NOMO-1 treated with DMSO at 0.1 percent for 48 hours (cell line): ENCODE data around the gene ADAMTS17.

Source experiments
- DNase-seq: peaks from one replicate; lab custom pipeline; 2025; ENCODE audit not compliant: unreplicated experiment; lab: John Stamatoyannopoulos, UW

The ADAMTS17 gene

DNA sequence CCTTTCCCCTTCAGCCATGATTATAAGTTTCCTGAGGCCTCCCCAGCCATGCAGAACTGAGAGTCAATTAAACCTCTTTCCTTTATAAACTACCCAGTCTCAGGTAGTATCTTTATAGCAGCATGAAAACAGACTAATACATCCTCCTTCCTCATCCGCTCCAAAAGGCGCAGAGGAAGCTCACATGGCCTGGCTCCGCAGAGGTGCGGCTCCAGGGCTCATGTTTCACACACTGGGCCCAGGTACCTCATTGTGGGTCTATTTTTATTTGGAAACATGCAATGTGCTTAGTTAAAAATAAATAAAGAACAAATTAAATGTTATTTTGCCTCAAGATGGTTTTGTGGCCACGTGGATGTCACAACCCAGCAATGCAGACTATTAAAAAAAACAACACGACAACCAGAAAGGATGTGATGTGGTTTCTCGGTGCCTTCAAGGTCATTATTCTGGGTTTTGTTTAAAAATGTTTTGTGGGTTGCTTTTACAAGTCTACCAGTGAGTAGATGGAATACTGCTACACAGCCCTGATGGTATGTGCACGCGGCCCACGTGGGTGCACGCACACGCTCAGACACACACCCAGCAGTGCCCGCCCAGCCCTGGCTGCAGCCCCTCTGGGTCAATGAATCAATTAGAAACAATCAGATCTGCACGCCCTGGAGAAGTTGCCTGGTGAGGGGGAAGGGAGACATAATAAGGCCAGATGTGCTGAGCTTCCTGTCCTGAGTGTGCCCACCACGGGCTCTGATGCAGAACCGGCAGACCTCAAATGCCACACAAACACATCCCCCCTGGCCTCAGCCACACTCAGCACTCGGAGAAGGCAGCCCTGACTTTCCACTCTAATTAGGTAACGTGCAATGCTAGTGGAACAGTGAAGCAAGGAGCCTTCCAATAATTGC, 140.1 kb downstream of the ADAMTS17 start:
- peak; percentile 15 for DNase-seq

DNA sequence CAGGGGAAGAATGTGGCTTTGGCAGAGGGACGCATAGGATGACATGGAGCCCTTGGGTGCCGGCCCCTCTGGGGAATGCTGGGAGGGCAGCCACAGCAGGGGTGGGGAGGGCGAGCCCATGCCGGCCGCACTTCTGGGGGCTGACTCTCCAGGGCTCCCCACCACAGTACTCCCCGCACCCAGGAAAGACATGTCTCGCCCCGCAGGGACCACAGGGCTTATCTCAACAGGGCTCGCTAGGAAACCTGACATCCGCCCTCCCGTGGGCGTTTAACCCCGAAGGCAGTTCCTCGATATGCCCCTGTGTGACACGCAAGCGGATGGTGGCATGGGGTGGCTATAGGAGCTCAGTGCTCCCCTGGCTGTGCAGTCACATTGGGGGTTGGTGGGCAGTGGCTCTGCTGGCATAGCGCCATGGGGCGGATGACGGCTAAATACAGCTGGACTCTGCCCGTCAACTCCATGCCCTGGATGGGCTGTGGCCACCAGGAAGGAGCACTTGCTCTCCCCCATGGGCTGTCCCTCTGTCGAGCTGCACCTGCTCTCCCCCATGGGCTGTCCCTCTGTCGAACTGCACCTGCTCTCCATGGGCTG, 141.4 kb downstream of the ADAMTS17 start:
- no peak for DNase-seq

DNA sequence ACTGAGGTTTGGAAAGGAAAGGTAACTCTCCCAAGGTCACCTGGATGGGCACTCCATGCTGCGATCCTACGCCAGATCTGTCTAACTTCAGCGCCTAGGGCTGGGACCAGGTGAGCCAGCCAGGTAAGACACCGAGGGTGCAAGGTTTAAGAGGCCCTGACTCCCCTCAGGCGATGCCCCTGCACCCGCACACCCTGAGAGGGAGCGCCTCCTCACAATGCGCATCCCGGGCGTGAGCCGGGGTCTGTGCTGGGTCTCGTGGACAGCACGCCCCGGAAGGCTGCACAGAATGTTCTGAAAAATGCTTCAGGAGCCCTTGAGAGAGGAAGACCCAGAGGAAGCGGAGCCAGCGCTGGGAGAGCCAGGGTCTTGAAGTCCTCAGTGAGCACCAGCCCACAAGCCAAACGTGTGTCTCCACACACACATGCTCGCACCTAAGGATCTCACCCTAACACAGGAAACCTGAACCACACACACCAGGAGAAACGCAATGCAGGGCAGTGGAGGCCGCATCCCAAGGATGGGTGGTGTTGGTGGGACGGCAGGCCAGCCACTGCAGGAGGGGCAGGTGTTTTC, 142.0 kb downstream of the ADAMTS17 start:
- DNase-seq: no peak

DNA sequence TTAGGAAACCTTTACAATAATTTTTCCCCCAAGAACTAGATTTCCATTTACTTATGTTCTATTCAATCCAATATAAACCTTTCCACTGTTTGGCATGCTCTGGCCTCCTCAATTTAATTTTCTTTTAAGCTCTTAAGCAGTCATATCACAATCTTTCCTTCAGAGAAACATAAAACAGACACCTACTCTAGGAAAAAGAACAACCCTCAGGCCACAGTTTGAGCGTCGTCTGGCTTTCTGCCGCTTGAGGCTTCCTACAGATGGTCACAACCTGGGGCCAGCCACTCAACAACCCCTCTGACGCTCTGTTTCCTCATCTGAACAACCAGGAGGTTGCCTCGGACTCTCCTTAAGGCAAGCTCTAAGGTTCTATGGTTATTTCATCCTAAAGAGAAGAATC, 143.3 kb downstream of the ADAMTS17 start:
- DNase-seq: no peak

DNA sequence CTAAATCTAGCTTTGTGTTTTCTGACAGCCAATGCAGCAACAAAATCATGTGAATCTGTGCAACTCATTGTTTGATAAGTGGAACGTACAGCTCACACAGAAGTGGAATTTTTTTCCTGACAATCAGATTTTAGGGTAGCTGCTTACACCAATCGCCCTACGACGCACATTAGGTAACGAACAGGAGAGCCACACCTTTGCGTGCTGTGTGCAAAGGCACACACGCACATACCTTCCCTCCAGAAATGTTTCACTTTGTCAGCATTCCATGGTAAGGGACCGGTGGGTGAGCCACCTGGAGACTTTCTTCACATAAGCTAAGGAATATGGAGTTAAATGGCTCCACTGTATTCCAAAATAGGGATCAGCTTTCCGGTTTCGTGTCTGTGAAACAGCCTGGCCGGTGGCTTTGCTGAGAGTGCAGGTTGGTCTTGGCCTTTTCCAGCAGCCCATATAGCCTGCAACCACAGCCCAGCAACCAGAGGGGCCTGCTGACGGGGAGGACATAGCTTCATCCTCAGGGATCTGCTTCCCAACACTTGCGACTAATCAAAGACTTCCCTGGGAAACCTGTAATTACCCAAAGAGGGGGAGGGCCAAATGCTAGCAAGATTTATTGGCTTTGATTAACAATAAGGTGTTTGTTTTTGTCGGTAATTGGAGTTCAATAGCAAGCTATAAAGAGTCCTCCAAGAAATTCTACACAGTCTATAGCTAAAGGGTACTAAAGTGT, 145.3 kb downstream of the ADAMTS17 start:
- DNase-seq: no peak

DNA sequence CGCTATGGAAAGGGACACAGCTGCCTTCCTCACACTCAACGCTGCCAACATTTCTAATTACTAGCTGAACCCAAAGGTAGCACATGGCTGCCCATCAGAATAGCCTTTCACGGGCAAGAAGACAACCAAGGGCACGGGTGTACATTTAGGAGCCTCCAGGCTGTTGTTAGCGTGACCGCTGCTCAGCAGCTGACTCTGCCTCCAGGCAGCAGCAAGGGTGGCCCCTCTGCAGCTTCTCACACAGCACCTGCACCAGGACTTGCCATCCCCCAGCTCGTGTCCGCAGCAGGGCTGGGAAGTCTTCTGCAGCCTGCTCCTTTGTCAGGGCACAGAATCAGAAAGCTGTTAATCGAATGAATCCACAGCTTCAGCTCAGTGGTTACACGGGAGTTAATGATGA, 146.8 kb downstream of the ADAMTS17 start:
- DNase-seq: no peak

DNA sequence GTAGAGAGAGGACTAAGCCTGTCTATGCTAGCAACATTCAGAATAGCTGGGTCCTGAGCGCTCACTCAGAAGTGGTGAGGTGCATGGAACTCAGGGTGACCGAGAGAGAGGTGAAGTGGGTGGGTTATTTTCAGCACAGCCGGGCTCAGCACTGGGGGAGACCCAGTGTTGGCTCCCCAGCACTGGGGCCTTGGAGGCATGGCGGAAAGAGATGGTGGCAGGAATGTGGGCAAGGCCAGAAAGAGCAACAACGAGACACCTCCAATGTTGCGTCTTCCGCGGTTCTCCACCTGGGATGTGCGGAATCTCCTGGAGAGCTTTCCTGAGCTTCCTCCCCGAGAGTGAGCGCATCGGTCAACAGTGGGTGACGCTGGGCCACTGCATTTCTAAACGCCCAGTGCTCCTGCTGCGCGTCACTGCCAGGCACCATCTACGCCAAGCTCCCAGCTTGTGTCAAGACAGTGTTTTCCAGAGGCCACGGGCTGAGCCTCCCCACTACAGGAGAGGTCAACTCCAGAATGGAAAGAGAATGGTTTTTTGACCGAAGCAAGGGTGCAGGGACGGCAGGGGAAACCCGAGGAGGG, 148.4 kb downstream of the ADAMTS17 start:
- DNase-seq: no peak

DNA sequence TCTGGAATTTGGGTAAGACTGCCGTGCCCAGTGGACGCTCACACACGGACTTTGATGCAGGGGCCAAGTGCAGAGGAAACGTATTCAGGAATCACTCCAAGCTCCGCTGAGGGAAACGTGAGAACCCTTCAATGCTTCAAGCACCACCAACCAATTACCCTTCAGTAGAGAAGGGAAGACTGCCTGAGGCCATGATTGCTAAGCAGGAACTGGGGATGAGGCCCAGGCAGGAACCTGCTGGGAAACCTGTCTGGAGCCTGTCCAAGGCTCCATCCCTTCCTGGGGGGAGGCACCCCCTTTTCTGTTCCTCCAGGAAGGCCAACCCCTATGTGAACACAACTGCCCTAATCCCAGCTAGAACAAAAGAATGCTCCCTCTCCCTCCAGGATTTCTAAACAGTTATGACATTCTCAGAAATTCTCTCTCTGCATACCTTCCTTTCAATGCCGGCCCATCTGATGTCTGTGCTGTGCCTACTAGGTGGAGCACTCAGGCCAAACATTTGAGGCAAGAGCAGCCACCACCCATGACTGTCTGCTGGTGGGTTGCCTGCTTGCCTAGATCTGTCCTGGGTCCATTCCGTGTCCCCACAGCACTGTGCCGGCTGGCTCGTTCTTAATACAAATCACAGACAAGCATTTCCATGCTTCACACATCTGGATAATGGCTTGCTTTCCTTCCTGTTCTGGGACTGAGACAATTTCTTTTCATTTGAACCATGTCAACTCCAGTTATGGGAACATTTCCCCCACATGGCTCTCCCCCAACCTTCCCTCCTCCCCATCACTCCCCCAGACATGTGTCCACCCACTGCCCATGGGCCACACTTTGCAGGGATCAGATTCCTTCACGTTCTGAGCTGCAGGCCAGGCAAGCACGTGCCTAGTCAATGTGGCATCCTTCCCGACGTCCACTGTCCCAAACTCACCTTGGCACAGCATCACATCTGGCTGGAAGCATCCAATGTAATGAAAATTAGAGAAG, 149.4 kb downstream of the ADAMTS17 start:
- DNase-seq: no peak

DNA sequence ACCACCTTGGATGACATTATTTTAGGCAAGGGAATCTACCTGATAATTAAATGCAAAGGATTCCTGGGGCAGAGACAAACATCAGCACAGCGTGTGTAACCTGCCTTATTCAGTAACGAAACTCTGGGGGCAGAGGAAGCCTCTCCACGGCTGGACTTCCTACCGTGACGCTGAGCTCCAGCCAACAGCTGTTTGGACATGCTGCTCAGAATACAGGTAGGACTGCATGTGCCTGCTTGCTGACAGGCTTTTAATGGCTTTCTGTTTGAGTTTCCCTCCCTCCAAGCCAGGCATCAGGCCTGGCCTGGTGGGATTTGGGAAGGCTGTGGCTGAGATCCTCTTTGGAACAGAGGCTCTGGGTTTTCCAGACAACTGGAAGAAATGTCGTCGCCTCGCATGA, 150.6 kb downstream of the ADAMTS17 start:
- DNase-seq: no peak

DNA sequence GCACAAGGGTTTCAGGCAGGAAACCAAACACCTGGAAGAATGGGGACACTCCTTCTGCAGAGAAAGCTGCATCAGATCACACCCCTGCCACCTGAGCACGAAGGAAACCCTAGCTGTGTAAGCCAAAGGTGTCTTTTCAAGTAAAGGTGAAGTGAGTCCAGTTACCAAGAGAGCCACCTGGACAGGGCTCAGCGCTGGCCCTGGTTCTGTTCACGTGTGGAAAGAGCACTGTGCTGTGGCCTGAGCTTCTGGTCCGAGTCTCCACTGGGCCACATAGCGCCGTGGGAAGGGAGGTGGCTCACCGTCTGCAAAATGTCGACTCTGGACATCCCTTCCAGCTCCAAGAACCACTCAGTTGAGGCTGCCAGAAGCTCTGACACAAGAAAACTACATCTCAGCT, 151.1 kb downstream of the ADAMTS17 start:
- no peak for DNase-seq

DNA sequence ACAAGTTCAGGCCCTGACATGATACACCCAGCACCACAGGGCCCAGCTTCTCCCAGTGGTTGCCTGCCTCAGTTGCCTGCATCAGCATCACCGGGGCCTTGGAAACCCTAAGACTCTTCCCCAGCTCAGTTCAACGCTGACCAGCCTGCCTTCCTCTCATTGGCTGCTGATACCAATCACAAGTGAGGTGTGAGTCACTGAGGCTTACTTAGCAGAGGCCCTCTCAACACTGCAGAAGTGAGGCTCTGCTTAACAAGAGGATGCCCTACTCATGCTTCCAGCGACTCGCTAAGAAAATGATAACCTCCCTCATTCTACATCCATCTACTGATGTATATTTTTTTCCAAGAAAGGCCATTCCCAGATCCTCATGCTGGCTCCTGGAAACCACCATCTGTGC, 151.9 kb downstream of the ADAMTS17 start:
- no peak for DNase-seq

DNA sequence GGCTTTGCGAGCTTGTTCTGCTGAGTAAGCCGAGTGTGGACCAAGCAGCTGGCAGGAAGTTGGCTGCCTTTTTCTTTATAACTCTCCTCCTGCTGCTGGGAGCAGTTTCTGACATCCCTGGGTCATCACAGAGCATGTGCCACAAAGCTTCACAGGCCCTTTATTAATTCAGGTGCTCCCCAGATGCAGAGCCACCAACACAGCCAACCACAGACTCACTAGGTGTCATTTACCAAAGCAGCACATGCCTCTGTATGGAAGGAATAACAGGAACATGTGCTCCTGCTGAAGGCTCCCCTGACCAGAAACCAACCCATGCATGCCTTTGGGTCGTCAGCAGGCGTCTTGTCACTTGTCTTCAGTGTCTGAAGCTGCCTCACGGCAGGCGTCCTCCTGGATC, 152.5 kb downstream of the ADAMTS17 start:
- DNase-seq: no peak

DNA sequence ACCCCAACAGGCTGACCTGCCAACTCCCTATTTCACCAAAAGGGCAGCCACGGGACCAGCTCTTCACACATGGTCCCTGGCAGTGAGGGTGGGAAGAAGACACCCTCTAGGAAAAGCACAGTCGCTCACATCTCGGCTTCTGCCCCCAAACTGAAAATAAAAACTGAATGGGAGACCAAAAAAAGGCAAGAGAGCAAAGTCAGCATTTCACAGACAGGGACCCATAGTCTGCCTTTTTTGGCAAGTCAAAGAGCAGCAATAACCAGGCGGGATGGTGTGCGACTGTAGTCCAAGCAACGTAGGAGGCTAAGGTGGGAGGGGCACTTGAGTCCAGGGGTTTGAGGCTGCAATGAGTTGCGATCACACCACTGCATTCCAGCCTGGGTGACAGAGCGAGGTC, 154.1 kb downstream of the ADAMTS17 start:
- no peak for DNase-seq

DNA sequence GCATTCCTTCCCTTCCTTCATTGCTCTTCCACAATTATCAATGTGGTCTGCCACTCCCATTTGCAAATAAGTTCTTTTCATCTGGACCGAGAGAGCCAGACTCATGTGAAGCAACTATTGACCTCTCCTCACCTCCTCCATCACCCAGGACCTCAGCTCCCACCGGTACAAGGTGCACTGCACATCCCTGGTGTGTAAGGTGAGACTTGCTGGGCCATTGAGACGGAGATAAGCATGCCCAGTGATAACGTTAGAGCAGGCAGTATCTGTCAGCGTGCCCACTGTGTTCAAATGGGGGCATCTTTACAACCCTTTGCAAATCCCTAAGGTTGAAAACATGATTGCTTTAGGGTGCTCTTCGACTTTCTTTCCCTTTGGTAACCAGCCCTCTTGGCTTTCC, 154.8 kb downstream of the ADAMTS17 start:
- DNase-seq: no peak

DNA sequence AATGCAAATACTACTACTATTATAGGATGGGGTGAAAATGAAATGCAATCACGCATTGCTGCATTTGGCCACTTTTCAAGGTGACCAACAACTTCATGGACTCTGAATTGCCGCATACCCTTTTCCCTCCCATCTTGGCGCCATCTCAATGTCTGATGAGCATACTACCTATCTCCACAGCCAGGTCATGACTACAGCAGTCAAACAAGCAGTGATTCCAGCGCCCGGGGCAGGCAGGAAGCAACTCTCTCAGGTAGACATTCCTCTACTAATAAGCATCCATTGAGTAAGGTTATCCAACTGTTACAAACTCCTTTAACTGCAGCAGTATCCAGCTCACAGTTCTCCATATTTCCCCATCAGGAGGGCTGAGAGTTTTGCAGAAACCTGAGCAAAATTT, 155.4 kb downstream of the ADAMTS17 start:
- no peak for DNase-seq

DNA sequence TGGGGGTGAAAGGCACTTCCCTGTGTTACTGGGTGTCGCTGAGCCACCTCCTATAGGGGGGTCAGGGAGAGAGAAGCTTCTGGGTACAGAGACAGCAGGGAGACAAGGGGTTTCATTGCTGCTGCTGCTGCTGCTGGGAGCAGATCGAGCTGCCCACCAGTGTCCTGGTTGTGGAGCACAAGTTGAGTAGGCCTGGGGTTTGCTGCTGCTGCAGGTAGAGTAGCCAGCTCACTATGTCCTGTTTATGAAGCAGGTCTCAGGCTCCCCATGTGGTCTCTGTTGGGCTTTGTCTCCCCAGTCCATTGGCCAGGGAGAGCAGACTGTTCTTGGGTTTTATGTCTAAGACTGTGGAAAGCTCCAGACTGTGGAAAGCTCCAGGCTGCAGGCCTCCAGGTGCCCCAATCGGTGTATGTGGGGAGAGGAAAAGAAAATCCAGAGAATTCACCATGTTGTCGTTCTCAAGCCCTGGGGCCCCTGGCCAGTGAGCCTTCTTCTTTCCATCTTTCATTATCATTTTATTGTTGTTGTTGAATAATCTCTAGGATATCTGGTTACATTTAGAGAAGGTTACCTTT, 157.8 kb downstream of the ADAMTS17 start:
- DNase-seq: no peak

DNA sequence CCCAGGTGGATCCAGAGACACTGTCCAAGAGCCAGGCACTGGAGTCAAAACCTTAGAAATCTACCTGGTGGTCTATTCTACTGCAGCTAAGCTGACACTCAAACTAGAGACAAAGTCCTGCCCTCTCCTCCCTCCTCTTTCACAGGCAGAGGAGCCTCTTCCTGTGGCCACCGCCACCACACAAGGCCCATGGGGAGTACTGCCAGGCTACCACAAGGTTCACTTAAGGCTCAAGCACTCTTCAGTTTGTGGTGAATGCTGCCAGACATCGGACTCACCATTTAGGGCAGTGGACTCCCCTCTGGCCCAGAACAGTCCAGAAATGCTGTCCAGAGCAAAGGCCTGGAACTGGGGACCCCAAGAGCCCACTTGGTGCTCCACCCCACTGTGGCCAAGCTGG, 160.9 kb downstream of the ADAMTS17 start:
- no peak for DNase-seq

DNA sequence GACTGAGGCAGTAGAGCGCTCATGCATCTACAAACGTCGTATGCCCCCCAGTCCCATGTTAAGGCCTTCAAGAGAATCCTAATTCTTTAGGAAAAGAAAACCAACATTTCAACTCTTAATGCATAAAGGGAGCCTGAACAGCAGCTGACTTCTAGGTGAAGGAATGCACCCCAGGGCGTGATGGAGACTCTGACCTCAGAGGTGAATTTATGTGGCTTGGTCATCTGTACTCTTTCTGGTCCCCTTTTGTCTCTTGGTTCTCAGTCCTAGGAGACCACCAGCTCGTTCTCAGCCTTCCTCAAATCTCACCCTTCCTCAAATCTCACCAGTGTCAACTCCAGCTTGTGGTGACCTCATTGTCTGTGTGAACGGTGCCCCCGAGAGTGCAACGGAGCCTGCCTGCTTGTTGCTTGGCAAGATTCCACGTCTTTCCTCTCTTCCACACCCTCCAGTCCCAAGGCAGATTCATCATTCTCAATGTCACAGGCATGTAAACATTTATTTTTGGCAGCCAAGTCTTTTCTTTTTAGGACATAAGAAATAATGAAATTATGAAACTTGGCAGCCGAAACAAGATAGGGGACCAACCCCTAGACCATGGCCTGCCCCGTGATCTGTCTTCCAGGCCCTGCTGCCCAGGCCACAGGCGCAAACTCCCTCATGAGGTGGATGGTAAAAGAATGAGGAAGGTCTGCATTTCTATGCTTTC, 166.2 kb downstream of the ADAMTS17 start:
- no peak for DNase-seq

DNA sequence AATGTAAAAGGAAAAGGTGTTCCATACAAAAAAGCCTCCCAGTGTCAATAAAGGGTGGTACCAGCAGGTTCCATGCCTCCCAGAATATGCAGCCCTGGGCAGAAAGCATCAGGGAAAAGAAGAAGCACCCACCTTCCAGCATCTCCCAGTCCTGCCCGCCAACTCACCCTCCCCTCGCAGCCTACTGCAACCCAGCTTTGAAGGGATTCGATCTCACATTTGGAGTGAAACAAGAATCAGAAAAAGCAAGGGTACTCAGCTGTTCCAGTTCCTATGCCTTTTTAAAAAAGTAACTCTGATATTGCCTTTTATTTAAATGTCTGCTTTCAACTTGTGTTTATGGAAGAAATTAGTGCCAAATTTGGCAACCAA, 166.9 kb downstream of the ADAMTS17 start:
- DNase-seq: no peak
